HAP-1 (cell line): ENCODE measurements around the gene TADA2A.
A peak's percentile ranks its signal among the peaks of the same experiment; 100 is the strongest.
"Not testable (repeated sequence)": the region's sequence is repeated elsewhere in the genome, so short reads cannot be mapped to it uniquely, and the experiment has no call there.

Source experiments
- DNase-seq, 2 experiments: peaks; one replicate each; pipeline ENCODE4 v3.0.0-alpha.2; 2016 to 2020; ENCODE audit warnings: low spot score in 2 of 2
- H3K27me3 ChIP-seq: fragments of 250-450 bp; sonication (Bioruptor Pico); 2 replicates; pipeline ENCODE4 v1.5.1; 2020; ENCODE audit warnings: low read depth, mild to moderate bottlenecking, moderate library complexity
- H3K36me3 ChIP-seq: fragments of 250-450 bp; sonication (Bioruptor Pico); replicated peaks from 2 replicates; pipeline ENCODE4 v1.5.1; 2020; ENCODE audit warnings: mild to moderate bottlenecking
- H3K4me1 ChIP-seq: fragments of 250-450 bp; sonication (Bioruptor Pico); 2 replicates; pipeline ENCODE4 v1.5.1; 2020; ENCODE audit warnings: mild to moderate bottlenecking
- H3K4me3 ChIP-seq: fragments of 250-450 bp; sonication (Bioruptor Pico); 2 replicates; pipeline ENCODE4 v1.5.1; 2020; ENCODE audit warnings: mild to moderate bottlenecking, moderate library complexity
- H3K9me3 ChIP-seq: fragments of 250-450 bp; sonication (Bioruptor Pico); 2 replicates; pipeline ENCODE4 v1.5.1; 2020; ENCODE audit warnings: mild to moderate bottlenecking, moderate library complexity
- in situ Hi-C: fragments of 300-500 bp; cut with MboI; formaldehyde crosslinking; loops from 3 replicates; pipeline ENCODE4 v1.14.3; 2020; ENCODE audit warnings: low sequenced_read_pairs, inconsistent platforms, mixed read lengths

Gene TADA2A

DNA sequence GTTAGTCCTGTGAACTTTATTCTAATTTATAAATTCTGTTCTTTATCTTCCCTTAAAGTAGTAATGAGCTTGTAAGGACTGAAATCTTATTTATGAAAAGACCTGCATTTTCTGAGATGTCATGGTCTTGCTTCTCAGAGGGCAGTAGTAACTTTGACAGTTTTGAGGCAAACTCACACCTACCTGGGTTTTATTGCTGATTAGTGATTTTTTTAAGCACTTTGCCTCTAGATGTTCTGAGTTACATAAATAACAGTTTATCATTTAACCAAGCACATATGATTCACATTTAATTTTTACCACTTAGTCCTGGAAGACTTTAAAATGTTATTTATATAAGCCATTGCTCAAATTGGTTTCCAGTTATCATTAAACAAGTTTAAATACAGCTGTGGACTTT lies 93.7 kb downstream of the TADA2A start:
- in situ Hi-C loops: no loop called here
- no peak for DNase-seq
- H3K27me3 ChIP-seq: no peaks in the 10 kb centered on the region

GRCh38 chr17:37502009-37502936 lies 95.6 kb downstream of the TADA2A start:
- Histone ChIP-seq H3K27me3 (no peaks in the 10 kb centered on the region), H3K36me3 (no peaks in the 10 kb centered on the region; the same call in 1 of the 2 replicates), H3K4me1 (no peaks in the 10 kb centered on the region; the same call in 1 of the 2 replicates), H3K9me3 (no peaks in the 10 kb centered on the region), H3K4me3 (no peak overlapping the region)
- no peak for DNase-seq
- in situ Hi-C loops: no loop called here

More for the DNA sequence above, 93.7 kb downstream of the TADA2A start:
- peaks cover under 1% of the 10 kb centered on the region for H3K4me1 ChIP-seq
- no peaks in the 10 kb centered on the region; the same call in 1 of the 2 replicates for H3K36me3 ChIP-seq
- H3K4me3 ChIP-seq: no peak overlapping the region
- H3K9me3 ChIP-seq: no peaks in the 10 kb centered on the region

DNA sequence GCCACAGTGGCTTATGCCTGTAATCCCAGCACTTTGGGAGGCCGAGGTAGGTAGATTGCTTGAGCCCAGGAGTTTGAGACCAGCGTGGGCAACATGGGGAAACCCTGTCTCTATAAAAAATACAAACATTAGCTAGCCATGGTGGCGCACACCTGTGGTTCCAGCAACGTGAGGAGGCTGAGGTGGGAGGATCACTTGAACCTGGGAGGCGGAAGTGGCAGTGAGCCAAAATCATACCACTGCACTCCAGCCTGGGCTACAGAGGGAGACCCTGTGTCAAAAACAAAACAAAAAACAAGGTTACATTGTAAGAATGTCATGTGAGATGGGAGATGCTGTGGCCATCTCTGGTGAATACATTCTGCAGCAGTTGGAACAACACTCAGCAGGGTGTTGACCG lies 96.5 kb downstream of the TADA2A start:
- Histone ChIP-seq H3K4me3 (no peak overlapping the region), H3K36me3 (no peaks in the 10 kb centered on the region; the same call in 1 of the 2 replicates), H3K27me3 (no peaks in the 10 kb centered on the region), H3K4me1 (no peaks in the 10 kb centered on the region; the same call in 1 of the 2 replicates), H3K9me3 (no peaks in the 10 kb centered on the region)
- no peak for DNase-seq
- in situ Hi-C loops: no loop called here

- Histone ChIP-seq H3K4me1 (no peaks in the 10 kb centered on the region; the same call in 1 of the 2 replicates), H3K36me3 (no peaks in the 10 kb centered on the region; the same call in 1 of the 2 replicates), H3K27me3 (no peaks in the 10 kb centered on the region), H3K4me3 (no peak overlapping the region), H3K9me3 (no peaks in the 10 kb centered on the region)
- in situ Hi-C loops: no loop called here
- no peak for DNase-seq
These were observed 98.6 kb downstream of the TADA2A start for GRCh38 chr17:37505333-37505732.

GRCh38 chr17:37506678-37507077 lies 100.0 kb downstream of the TADA2A start:
- Histone ChIP-seq H3K4me3 (no peak overlapping the region), H3K4me1 (no peaks in the 10 kb centered on the region), H3K27me3 (no peaks in the 10 kb centered on the region), H3K9me3 (no peaks in the 10 kb centered on the region), H3K36me3 (no peaks in the 10 kb centered on the region)
- in situ Hi-C loops: no loop called here
- DNase-seq: peak in 1 of 2 experiments; percentile 70

- H3K27me3 ChIP-seq: no peaks in the 10 kb centered on the region
- no peaks in the 10 kb centered on the region for H3K4me1 ChIP-seq
- no peak for DNase-seq
- H3K4me3 ChIP-seq: no peak overlapping the region
- no peaks in the 10 kb centered on the region for H3K9me3 ChIP-seq
- peaks cover 2% of the 10 kb centered on the region for H3K36me3 ChIP-seq
- in situ Hi-C loops: no loop called here
These were observed 100.4 kb downstream of the TADA2A start for GRCh38 chr17:37507111-37507510.

- no peaks in the 10 kb centered on the region for H3K9me3 ChIP-seq
- no peaks in the 10 kb centered on the region for H3K4me1 ChIP-seq
- DNase-seq: no peak
- H3K4me3 ChIP-seq: no peak overlapping the region
- H3K27me3 ChIP-seq: no peaks in the 10 kb centered on the region
- peaks cover 16% of the 10 kb centered on the region for H3K36me3 ChIP-seq
- in situ Hi-C loops: no loop called here
These were observed 103.4 kb downstream of the TADA2A start for GRCh38 chr17:37510056-37510455.

DNA sequence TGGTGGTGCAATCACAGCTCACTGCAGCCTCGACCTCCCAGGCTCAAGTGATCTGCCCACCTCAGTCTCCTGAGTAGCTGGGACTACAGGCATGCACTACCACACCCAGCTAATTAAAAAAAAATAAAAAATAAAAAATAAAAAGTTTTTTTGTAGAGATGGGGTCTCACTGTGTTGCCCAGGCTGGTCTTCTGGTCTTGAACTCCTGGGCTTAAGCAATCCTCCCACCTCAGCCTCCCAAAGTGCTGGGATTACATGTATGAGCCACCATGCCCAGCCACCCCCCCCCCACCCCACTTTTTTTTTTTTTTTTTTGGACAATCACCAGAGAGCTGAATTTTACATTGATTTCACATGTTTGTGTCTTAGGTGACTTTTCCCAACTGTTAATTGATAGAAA lies 105.0 kb downstream of the TADA2A start:
- H3K4me1 ChIP-seq, in situ Hi-C loops, H3K27me3 ChIP-seq, DNase-seq, H3K4me3 ChIP-seq, H3K9me3 ChIP-seq: not testable (repeated sequence)
- H3K36me3 ChIP-seq: peaks cover 16% of the 10 kb centered on the region

DNA sequence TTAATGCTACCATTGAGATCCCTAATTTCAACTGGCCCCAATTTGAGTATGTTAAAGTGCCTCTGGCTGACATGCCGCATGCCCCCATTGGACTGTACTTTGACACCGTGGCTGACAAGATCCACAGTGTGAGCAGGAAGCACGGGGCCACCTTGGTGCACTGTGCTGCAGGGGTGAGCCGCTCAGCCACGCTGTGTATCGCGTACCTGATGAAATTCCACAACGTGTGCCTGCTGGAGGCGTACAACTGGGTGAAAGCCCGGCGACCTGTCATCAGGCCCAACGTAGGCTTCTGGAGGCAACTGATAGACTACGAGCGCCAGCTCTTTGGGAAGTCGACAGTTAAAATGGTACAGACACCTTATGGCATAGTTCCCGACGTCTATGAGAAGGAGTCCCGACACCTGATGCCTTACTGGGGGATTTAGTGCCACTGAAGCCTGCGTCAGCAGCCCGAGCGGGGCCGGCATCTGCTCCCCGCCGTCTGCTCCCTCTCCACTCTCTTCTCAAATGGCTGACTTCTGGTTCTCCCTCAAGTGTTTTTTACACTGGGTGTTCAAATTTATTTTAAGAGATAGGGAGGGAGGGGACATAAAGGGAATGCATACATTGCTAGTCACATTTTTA lies 105.9 kb downstream of the TADA2A start:
- Histone ChIP-seq H3K4me1 (peaks cover 6% of the 10 kb centered on the region), H3K9me3 (no peaks in the 10 kb centered on the region), H3K36me3 (peaks cover 16% of the 10 kb centered on the region), H3K27me3 (no peaks in the 10 kb centered on the region), H3K4me3 (no peak overlapping the region)
- in situ Hi-C loops: no loop called here
- no peak for DNase-seq

GRCh38 chr17:37513711-37514110 lies 107.0 kb downstream of the TADA2A start:
- Histone ChIP-seq H3K27me3 (no peaks in the 10 kb centered on the region), H3K36me3 (peaks cover 22% of the 10 kb centered on the region), H3K9me3 (no peaks in the 10 kb centered on the region), H3K4me1 (peaks cover 6% of the 10 kb centered on the region), H3K4me3 (no peak overlapping the region)
- no peak for DNase-seq
- in situ Hi-C loops: no loop called here

GRCh38 chr17:37516127-37516571 lies 109.5 kb downstream of the TADA2A start:
- peaks cover 6% of the 10 kb centered on the region for H3K4me1 ChIP-seq
- H3K4me3 ChIP-seq: no peak overlapping the region
- peaks cover 26% of the 10 kb centered on the region for H3K36me3 ChIP-seq
- H3K27me3 ChIP-seq: no peaks in the 10 kb centered on the region
- in situ Hi-C loops: no loop called here
- no peaks in the 10 kb centered on the region for H3K9me3 ChIP-seq
- peak; percentile 40 to 56 for DNase-seq

GRCh38 chr17:37517881-37518280 lies 111.2 kb downstream of the TADA2A start:
- in situ Hi-C loops: no loop called here
- Histone ChIP-seq H3K36me3 (peaks cover 17% of the 10 kb centered on the region), H3K9me3 (no peaks in the 10 kb centered on the region), H3K4me3 (no peak overlapping the region), H3K27me3 (no peaks in the 10 kb centered on the region), H3K4me1 (peaks cover 6% of the 10 kb centered on the region)
- no peak for DNase-seq

GRCh38 chr17:37518826-37519225 lies 112.1 kb downstream of the TADA2A start:
- Histone ChIP-seq H3K4me3 (no peak overlapping the region), H3K36me3 (peaks cover 11% of the 10 kb centered on the region), H3K9me3 (no peaks in the 10 kb centered on the region), H3K27me3 (no peaks in the 10 kb centered on the region), H3K4me1 (peaks cover 6% of the 10 kb centered on the region)
- no peak for DNase-seq
- in situ Hi-C loops: no loop called here
